Osteoblast (primary cell): ENCODE data around the gene HSD17B14. TPM values are rescaled to one million over a fixed set of nuclear protein-coding genes. Genes with fewer than 3 reads are reported as not detected.

Experiments used
- DNase-seq: peaks from one replicate; pipeline ENCODE4 v3.0.0; 2011; ENCODE audit warnings: low spot score, mixed read lengths; ENCODE audit not compliant: insufficient read length; ENCODE audit errors: missing footprints
- H2AFZ ChIP-seq: 2 replicates; pipeline ENCODE4 v1.6.0; 2011; ENCODE audit warnings: mild to moderate bottlenecking, low read length
- H3K27ac ChIP-seq: 2 replicates; pipeline ENCODE4 v1.5.1; 2011; ENCODE audit warnings: mild to moderate bottlenecking, low read depth, low read length, moderate library complexity
- H3K27me3 ChIP-seq: 2 replicates; pipeline ENCODE4 v1.6.0; 2012; ENCODE audit warnings: mild to moderate bottlenecking, control low read depth, inconsistent platforms, low read length, moderate library complexity; ENCODE audit not compliant: insufficient read depth
- H3K36me3 ChIP-seq: 2 replicates; pipeline ENCODE4 v1.5.1; 2011; ENCODE audit warnings: mild to moderate bottlenecking, low read length, control low read depth, moderate library complexity; ENCODE audit not compliant: insufficient read depth
- H3K4me1 ChIP-seq: 2 replicates; pipeline ENCODE4 v1.5.1; 2011; ENCODE audit warnings: mild to moderate bottlenecking, low read length, control low read depth, moderate library complexity; ENCODE audit not compliant: insufficient read depth
- H3K4me2 ChIP-seq: 2 replicates; pipeline ENCODE4 v1.6.0; 2011; ENCODE audit warnings: mild to moderate bottlenecking, low read length; ENCODE audit not compliant: insufficient read depth
- H3K4me3 ChIP-seq: fragments of 200-600 bp; sonication (generic); 3 replicates; pipeline ENCODE4 v1.5.1; 2012; ENCODE audit warnings: mild to moderate bottlenecking, low read length, inconsistent platforms; ENCODE audit not compliant: insufficient read depth
- H3K79me2 ChIP-seq: 2 replicates; pipeline ENCODE4 v1.6.0; 2012; ENCODE audit warnings: mild to moderate bottlenecking, low read length, control low read depth, inconsistent platforms; ENCODE audit not compliant: insufficient read depth
- H3K9me3 ChIP-seq: 2 replicates; pipeline ENCODE4 v1.5.1; 2011; ENCODE audit warnings: low read depth, low read length, control low read depth
- H4K20me1 ChIP-seq: 2 replicates; pipeline ENCODE4 v1.6.0; 2012; ENCODE audit warnings: mild to moderate bottlenecking, low read length, control low read depth; ENCODE audit not compliant: insufficient read depth
- CTCF ChIP-seq: IDR thresholded peaks from 2 replicates; pipeline ENCODE4 v1.5.1; 2011; ENCODE audit warnings: mild to moderate bottlenecking, low read depth, low read length, moderate library complexity; ENCODE audit errors: extremely low read depth
- total RNA-seq: library from RNA; depleted of rRNA; stranded (reverse); fragments of >200 nt; gene quantifications from 2 replicates; pipeline ENCODE4 v1.2.3, GENCODE V29; 2012

HSD17B14 gene
- total RNA-seq, 1 donor: 1.8 TPM

GRCh38 chr19:48833977-48834376, 2.3 kb downstream of the HSD17B14 start:
- Histone ChIP-seq H3K27me3 (no peaks in the 10 kb centered on the region), H2AFZ (no peak overlapping the region), H3K79me2 (no peaks in the 10 kb centered on the region), H3K4me3 (no peak overlapping the region), H3K9me3 (no peaks in the 10 kb centered on the region), H3K27ac (no peak overlapping the region), H3K36me3 (peaks cover 15% of the 10 kb centered on the region), H3K4me2 (no peak overlapping the region), H4K20me1 (no peaks in the 10 kb centered on the region), H3K4me1 (peaks cover 8% of the 10 kb centered on the region)
- DNase-seq: no peak
- TF ChIP-seq CTCF: no peak

- H3K4me3 ChIP-seq: no peak overlapping the region
- H3K4me2 ChIP-seq: no peak overlapping the region
- no peaks in the 10 kb centered on the region for H3K27me3 ChIP-seq
- H3K27ac ChIP-seq: no peak overlapping the region
- no peaks in the 10 kb centered on the region for H3K9me3 ChIP-seq
- peaks cover 8% of the 10 kb centered on the region for H3K4me1 ChIP-seq
- H3K36me3 ChIP-seq: peaks cover 14% of the 10 kb centered on the region
- H2AFZ ChIP-seq: no peak overlapping the region
- no peaks in the 10 kb centered on the region for H3K79me2 ChIP-seq
- TF ChIP-seq CTCF: no peak
- no peaks in the 10 kb centered on the region for H4K20me1 ChIP-seq
- no peak for DNase-seq
These were observed 3.2 kb downstream of the HSD17B14 start for GRCh38 chr19:48833049-48833448.

- Histone ChIP-seq H3K4me2 (no peak overlapping the region), H3K4me1 (peaks cover 3% of the 10 kb centered on the region), H3K36me3 (peaks cover 14% of the 10 kb centered on the region), H3K27me3 (no peaks in the 10 kb centered on the region), H3K9me3 (no peaks in the 10 kb centered on the region), H2AFZ (no peak overlapping the region), H3K27ac (no peak overlapping the region), H3K79me2 (no peaks in the 10 kb centered on the region), H3K4me3 (no peak overlapping the region), H4K20me1 (no peaks in the 10 kb centered on the region)
- no peak for DNase-seq
- no peak for TF ChIP-seq CTCF
These were observed 5.3 kb downstream of the HSD17B14 start for GRCh38 chr19:48830965-48831364.

GRCh38 chr19:48830088-48830487, 6.2 kb downstream of the HSD17B14 start:
- H3K36me3 ChIP-seq: peaks cover 14% of the 10 kb centered on the region
- H3K27ac ChIP-seq: no peak overlapping the region
- no peaks in the 10 kb centered on the region for H4K20me1 ChIP-seq
- no peak overlapping the region for H3K4me2 ChIP-seq
- no peak overlapping the region for H3K4me3 ChIP-seq
- TF ChIP-seq CTCF: no peak
- no peak overlapping the region for H2AFZ ChIP-seq
- no peaks in the 10 kb centered on the region for H3K9me3 ChIP-seq
- no peaks in the 10 kb centered on the region for H3K4me1 ChIP-seq
- no peaks in the 10 kb centered on the region for H3K79me2 ChIP-seq
- DNase-seq: no peak
- H3K27me3 ChIP-seq: no peaks in the 10 kb centered on the region
